Right lobe of liver (tissue), 4 donors: ENCODE measurements around the gene SPEM1.

Experiments
- POLR2A ChIP-seq: fragments of 450-650 bp; IDR thresholded peaks from one replicate; pipeline ENCODE4 v1.6.1; 2017; ENCODE audit warnings: antibody characterized with exemption, mild to moderate bottlenecking
- TF ChIP-seq, protein P1 (sequence below), 4 donors: fragments of 200-600 bp in 3 of 4; fragments of 450-650 bp in 1 of 4; IDR thresholded peaks; one replicate each; pipeline versions ENCODE4 v1.5.1 to v1.8.0; 2016 to 2022; ENCODE audit warnings: antibody characterized with exemption in 4 of 4, mild to moderate bottlenecking in 2 of 4
- donor health status: DM: no; HTN: no; CAD: no.
- donor health status: DM: no; HTN: no; CAD: no.
- donor health status: DM: no; HTN: yes; CAD: no.

DNA sequence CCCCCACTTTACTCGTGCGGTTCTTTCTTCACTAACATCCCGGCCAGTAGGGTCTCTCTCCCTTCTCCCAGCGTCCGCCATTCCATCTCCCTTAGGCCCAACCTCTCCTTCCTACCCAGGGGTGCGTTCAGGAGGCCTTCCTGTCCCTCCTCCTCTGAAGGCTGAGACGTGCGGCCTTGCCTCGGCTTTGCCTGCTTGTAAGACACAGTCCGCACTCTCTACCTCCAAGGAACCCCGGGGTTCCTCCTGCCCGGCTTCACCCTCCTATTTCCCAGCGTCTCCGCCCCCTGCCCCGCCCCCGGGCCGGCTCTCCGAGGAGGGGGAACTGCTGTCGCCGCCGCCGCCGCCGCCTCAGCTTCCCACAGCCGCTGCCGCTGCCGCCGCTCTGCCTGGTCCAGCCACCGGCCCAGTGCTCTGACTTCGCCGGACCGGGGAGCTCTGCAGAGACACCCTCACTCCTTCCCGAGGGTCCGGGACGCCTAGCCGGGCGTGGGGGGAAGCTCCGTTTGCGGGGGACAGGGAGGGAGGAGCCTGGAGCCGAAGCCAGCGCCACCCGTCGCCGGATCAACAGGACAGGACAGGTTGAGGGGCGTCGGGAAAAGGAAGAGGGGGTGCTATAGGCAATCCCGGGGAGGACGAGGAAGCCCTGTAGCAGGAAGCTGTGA is 18.0 kb downstream of the SPEM1 start:
- TF ChIP-seq, protein P1, sequence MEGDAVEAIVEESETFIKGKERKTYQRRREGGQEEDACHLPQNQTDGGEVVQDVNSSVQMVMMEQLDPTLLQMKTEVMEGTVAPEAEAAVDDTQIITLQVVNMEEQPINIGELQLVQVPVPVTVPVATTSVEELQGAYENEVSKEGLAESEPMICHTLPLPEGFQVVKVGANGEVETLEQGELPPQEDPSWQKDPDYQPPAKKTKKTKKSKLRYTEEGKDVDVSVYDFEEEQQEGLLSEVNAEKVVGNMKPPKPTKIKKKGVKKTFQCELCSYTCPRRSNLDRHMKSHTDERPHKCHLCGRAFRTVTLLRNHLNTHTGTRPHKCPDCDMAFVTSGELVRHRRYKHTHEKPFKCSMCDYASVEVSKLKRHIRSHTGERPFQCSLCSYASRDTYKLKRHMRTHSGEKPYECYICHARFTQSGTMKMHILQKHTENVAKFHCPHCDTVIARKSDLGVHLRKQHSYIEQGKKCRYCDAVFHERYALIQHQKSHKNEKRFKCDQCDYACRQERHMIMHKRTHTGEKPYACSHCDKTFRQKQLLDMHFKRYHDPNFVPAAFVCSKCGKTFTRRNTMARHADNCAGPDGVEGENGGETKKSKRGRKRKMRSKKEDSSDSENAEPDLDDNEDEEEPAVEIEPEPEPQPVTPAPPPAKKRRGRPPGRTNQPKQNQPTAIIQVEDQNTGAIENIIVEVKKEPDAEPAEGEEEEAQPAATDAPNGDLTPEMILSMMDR (IDR thresholded peaks at IDR 0.05): no peak
- no peak for TF ChIP-seq POLR2A
